ENCODE results near the gene FLRT2.

The FLRT2 gene

DNA sequence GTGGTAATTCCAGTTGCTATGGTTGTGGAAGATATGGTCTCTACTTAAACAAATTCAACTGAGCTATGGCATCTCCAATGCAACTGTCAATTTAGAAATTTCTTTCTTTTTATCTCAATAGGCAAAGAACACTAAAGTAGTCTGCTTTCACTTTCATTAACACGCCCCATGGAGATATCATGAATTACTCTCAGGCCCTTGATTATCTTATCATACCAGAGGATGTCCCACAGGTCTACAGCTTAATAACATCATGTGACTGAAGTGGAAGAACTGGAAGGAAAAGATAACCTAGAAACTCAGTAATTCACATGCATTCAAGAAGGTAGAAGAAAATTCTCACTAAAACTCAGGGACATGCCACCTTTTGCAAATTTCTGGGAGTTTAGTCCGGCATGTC lies 114.3 kb downstream of the FLRT2 start:
- TF ChIP-seq, protein P1, sequence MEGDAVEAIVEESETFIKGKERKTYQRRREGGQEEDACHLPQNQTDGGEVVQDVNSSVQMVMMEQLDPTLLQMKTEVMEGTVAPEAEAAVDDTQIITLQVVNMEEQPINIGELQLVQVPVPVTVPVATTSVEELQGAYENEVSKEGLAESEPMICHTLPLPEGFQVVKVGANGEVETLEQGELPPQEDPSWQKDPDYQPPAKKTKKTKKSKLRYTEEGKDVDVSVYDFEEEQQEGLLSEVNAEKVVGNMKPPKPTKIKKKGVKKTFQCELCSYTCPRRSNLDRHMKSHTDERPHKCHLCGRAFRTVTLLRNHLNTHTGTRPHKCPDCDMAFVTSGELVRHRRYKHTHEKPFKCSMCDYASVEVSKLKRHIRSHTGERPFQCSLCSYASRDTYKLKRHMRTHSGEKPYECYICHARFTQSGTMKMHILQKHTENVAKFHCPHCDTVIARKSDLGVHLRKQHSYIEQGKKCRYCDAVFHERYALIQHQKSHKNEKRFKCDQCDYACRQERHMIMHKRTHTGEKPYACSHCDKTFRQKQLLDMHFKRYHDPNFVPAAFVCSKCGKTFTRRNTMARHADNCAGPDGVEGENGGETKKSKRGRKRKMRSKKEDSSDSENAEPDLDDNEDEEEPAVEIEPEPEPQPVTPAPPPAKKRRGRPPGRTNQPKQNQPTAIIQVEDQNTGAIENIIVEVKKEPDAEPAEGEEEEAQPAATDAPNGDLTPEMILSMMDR (IDR thresholded peaks at IDR 0.05; ENCODE audit: extremely low read depth, missing control alignments) = no peak
- no peak for DNase-seq (ENCODE audit: low spot score)

DNA sequence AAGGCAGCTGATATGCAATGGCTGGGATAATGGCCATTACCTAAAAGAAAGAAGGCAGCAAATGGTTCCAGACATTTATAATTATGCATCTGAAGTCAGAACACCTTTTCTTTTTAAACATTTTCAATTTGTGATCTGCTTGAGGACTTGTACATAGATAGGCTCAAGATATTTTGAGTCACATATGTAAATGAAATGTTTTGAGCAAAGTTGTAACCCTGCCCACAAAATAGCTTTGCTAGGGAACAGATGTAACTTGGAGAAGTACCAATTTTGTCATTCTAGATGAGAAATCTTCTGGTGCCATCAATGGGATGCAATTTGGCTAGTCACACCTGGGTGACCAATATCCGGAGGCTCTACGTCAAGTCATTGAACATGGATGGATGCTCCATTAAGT lies 123.1 kb downstream of the FLRT2 start:
- no peak for DNase-seq (ENCODE audit: low spot score)
- TF ChIP-seq, protein P1 (IDR thresholded peaks at IDR 0.05; ENCODE audit: extremely low read depth, missing control alignments) = no peak

DNA sequence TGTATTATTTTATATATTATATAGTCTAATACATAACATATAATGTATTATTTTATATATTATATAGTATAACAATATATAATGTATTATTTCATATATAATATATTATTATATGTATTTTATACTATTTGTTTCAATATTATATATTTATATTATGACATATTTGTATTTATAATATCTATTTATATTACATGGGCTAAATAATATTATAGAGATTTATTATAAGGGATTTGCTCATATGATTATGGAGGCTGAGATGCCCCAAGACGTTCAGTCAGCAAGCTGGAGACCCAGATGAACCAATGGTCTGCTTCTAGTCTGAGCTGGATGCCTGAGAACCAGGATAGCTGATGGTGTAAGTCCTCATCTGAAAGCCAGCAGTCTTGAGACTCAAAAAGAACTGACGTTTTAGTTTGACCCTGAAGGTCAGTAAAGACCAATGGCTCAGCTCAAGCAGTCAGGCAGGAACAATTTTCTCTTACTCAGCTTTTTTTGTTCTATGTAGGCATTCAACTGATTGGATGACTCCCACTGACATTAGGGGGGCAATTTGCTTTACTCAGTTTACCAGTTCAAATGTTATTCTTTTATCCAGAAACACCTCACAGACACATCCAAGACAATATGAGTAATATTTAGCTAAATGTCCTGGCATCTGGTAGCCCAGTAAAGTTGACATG lies 130.4 kb downstream of the FLRT2 start:
- TF ChIP-seq, protein P1 (IDR thresholded peaks at IDR 0.05; ENCODE audit: extremely low read depth, missing control alignments) = no peak
- no peak for DNase-seq (ENCODE audit: low spot score)

DNA sequence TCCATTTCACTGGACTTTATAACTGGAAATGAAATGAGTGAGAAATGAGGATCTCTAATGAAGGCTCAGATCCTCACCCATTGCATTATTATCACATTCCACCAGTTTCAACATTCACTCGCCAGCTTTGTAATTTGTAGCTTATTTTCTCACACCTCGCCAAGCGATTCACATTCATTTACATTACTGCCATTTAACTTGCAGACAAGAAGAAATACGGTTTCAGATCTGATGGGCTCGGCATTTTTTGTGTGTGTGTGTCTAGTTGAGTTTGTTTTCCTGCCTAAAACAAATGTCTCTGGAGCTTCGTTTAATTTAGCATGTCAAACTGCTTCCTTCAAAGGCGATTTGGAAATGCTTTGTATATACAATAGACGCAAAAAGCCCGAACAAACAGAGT lies 132.2 kb downstream of the FLRT2 start:
- DNase-seq (ENCODE audit: low spot score) = no peak
- TF ChIP-seq, protein P1 (IDR thresholded peaks at IDR 0.05; ENCODE audit: extremely low read depth, missing control alignments) = no peak

DNA sequence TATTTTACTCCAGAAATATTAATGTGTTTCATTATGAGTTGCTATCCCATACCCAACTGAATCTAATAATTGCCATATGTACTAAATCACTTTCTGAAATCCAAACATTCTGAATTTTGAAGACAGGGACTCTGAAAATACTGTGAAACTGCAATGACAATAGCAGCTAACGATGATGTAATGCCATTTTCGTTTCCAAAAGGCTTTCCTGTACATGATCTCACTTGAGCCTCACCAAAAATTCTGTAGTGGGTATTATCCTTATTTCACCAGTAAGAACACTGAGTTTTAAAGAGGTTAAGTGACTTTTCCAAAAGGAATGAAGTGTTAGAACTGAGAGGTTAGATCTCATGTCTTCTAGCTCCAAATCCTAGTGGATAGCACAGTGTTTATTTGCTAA lies 133.3 kb downstream of the FLRT2 start:
- TF ChIP-seq, protein P1 (IDR thresholded peaks at IDR 0.05; ENCODE audit: extremely low read depth, missing control alignments) = no peak
- no peak for DNase-seq (ENCODE audit: low spot score)

DNA sequence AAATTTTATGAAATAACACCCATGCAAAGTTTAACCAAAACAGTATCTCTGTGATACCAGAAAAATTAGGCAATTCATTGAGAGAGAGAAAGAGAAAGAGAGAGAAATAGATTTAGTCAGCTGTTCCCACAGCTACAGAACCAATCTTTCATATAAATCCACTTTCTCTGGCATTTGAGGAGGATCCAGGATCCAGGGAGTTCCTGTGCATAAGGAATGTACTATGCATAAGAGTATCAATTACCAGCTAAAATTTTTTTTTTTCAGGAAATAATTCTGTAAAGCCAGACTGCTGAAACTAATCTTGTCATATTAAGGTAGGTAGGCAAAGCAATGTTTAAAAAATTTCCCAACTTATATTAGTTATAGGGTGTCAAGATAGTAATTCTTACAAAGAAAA lies 133.7 kb downstream of the FLRT2 start:
- DNase-seq (ENCODE audit: low spot score) = no peak
- TF ChIP-seq, protein P1 (IDR thresholded peaks at IDR 0.05; ENCODE audit: extremely low read depth, missing control alignments) = no peak

DNA sequence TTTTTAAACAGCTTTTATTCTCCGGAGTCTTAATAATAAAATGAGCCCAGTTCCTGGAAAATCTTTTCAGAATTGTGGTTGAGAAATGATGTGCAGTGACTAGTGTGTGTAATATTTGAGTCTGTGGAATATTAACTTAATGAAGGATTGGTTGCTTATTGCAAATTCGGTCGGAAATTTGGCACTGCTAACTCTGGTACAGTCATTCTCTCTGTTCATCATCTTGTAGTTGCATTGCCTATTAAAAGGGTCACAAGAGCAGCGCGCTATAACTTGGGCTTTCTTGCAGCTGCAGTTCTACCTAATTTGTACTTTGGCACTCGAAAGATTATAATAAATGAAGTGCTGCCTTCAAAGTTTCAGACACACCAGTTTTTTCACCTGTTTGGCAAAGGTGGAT lies 146.0 kb downstream of the FLRT2 start:
- TF ChIP-seq, protein P1 (IDR thresholded peaks at IDR 0.05; ENCODE audit: extremely low read depth, missing control alignments) = no peak

More for the DNA sequence above, 146.0 kb downstream of the FLRT2 start:
- DNase-seq (ENCODE audit: low spot score) = no peak

Measured in GM20000 (cell line).